ENCODE data around the gene GFY.

The GFY gene, protein sequence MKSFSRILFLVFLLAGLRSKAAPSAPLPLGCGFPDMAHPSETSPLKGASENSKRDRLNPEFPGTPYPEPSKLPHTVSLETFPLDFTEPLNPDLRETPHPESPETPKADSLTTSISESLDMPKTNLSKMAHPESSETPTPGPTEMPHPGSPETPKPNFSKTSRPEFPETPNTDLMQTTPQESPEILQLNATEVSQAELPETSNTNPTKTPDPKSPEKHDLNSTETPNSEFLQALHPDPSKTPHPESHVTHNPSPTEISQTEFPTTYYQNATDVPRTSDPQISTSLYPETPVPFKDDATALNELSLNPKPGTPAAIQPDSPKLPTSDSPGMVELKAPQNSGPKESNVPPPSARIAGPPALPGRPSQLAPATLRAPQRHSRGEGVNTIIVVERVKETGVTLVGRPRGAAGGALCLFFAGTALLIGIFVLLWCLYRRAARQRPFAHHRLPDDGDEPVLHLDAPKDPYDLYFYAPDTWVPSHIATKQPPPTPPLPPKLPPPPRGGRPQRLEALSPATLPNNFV

DNA sequence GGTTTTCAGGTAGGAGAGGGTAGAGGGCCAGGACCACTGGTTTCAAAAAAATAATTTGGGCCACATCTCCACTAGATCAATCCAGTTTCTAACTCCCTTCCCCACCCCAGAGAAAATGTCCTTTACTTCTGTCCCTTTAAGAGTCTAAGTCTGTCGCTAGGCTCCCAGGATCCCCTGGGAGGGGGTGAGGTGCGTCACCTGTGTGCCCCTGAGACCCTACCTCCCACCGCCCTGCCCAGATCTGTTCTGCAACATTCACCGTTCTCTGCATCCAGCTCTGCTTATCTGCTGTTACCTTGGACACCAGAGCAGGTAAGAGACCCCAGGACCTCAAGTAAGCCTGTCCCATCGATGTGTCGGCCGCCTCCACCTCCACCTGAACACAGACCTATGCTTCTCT lies at the start of gene GFY:
Gene GFY, plus strand, starts transcription at position 211 of the 400 bp plus-strand sequence. CDS start 1,043 bp downstream, outside the sequence.
- no peak for DNase-seq

DNA sequence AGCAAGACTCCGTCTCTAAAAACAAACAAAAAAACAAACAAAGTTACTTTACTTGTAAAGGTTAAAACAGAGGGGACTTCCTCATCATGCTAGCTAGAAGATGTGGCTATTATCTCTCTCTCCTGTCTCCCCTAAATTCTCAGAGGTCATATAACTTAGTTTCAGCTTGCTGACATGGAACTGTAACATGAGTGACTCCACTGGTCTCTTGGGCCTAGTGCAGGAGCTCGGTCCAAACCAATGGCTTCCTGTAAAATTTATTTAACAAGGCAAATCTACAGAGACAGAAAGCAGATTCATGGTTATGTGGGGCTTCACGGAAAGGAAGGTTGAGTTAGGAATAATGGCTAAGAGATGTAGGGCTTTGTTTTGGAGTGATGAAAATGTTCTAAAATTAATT lies 46.7 kb upstream of the GFY start:
- no peak for DNase-seq

DNA sequence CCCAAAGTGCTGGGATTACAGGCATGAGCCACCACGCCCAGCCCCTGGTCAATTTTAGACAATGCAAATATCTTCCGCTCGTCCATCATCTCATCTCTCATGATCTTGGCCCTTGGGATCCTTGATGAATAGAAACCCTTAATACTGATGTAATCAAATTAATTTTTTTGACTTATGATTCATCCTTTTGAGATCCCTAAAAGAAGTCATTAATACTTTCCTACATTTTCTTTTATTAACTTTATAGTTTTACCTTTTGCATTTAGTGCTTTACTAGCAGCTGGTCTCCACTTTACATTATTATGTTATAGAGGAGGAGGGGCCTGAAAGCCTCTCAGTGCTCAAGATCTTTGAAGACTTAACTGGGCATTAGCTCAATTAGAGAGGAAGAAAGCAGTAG lies 44.8 kb upstream of the GFY start:
- no peak for DNase-seq

DNA sequence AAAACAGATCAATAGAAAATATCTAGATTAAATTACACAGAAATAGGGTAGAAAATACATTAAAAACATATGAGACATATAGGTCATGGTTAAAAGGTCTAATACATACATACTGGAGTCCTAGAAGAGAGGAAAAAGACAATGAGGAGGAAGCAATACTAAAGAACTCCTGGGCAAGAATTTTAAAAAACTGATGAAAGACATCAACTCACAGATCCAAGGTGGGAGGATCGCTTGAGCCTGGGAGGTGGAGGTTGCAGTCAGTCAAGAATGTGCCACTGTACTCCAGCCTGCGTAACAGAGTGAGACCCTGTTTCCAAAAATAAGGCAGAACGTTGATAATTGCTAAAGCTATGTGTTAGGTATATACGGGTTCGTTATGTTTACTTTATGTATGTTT lies 42.5 kb upstream of the GFY start:
- DNase-seq: no peak

DNA sequence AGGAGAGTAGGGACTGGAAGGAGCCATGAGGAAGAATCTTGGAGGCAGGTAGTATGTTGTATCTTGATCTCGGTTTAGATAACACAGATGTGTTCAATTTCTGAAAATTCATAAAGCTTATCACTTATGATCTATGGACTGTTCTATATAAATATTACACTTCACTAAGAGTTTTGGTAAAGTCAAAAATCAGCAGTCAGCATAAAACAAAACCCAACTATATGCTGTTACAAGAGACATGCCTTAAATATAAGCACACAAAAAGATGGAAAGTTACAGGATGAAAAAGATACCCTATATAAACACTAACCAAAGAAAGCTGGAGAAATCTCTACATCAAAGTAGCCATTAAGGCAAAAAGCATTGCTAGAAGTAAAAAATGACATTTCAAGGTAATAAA lies 41.6 kb upstream of the GFY start:
- DNase-seq: no peak

DNA sequence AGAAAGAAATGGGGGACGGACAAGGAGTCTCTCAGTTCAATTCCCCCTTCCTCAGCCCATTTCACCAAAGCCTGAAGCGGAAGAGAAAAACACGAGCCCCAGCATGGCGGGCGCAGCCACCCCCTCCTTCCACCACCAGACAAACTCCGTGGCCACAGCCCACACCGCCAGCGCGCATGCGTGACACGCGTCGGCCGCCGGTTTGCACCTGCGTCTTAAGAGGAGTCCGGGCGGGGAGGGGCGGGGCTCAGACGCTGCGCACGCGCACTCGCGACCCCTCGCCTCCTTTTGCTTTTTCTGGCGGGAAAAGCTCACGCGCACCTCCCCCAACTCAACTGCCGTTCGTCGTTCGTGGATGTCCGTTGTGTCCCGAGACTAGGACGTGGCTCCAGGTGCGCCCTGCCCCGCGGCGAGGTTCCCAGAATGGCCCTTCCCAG lies 37.2 kb upstream of the GFY start, which contains the start of gene KASH5:
Gene KASH5, plus strand, starts transcription at position 314 of the 437 bp plus-strand sequence. CDS start 2,635 bp downstream, outside the sequence.
- peak; percentile 57 to 86 for DNase-seq

DNA sequence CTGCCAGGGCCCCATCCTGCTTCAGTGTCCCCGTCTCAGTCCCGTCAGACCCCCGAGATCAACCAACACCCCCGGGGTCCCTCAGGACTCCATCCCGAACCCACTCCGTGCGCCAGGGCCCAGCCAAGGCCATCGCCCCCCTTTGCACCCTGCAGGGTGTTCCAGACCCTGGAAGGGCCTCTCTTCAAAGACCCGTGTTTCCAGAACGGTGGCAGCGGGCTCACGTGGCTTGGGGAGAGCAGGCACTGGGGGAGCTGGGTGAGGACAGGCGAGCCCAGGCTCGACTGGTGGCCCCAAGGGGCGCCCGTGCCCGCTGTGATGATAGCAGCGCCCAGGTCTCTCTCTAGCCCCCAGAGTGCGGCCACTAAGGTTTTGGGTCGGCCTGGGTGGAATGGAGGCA lies 35.8 kb upstream of the GFY start:
- no peak for DNase-seq

DNA sequence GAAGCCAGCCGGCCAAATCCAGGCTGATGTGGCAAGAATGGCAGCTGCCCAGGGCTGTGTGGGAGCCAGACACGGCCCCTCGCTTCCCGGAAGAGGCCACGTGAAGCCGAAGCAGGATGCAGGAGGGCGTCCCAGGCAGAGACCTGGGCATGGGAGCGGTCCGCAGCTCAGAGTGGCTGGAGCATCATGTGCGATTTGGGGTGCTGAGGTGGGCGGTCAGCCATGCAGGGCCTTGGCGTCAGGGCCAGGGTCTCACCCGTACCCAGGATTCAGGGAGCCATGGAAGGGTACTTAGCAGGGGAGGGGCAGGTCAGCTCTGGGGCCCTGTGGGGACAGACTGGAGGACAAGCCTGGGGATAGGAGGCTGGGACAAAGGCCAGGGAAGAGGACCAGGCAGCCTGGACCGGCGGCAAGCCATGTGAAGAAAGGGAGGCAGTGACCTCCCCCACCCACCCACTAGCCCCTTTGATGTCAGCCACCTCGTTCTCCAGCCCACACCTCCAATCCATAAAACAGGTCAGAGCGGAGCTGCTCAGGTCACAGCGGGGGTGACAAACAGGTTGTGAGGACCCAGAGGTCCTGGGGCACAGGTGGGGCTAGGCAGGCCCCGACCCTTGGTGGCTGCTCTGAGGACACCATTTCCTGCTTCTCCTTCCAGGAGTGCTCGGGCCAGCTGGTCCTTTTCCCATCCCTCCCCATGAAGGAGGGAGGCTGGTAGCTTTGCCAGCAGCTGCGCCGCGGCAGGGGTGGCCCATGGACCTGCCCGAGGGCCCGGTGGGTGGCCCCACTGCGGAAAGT lies 34.9 kb upstream of the GFY start:
- no peak for DNase-seq

DNA sequence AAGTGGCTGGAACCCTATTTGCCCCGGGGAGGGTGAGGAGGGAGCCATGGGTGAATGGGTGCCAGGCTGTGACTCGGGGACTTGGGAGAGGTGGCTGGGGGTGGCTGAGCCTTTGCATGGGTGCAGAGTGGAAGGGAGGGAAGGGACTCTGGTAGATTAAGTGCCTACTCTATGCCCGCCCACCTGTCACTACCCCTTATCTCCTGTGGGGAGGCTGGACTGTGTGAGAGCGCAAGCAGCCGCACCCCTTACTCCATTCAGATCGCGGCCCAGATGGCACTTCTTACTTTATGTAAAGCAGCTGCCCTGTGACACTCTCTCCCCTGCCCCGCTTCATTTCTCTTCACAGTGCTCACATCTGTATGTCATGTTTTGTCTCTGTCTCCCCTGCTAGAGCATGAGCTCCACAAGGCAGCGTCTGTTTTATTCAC lies 34.2 kb upstream of the GFY start:
- DNase-seq: no peak

DNA sequence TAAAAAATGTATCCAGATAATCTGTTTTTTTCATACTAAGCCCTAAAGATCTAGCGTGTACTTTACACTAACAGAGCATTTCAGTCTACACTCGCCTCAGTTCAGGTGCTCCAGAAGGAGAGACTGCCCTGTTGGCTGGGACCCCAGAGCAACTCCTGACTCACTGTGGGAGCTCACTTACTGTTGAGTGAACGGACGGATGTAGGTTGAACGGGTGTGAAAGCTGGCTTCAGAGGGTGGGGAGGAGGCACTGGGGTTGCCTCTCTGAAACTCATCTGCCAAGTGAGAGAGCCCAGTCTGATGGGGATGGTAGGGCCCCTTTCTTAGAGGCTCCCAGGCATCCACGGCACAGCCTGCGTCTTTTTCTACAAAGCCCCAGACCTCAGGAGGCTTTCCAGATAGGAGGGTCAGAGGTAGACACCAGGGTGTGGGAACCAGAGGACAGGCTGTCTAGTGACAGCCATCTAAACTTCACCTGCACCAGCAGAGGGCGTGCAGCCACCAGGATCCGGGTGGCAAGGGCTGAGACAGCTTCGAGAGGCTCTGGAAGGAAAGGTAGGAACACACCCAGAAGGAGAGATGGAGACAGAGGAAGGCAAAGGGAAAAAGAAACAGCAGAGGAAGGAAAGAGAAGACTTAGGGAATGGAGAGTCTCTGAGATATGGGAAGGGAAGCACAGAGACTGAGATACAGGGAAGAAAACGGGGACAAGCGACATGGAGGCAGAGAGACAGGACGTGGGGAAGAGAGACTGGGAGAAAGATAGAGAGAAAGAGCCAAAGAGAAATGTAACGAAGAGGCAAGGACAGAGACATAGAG lies 33.4 kb upstream of the GFY start:
- DNase-seq: peak; percentile 13 to 60

DNA sequence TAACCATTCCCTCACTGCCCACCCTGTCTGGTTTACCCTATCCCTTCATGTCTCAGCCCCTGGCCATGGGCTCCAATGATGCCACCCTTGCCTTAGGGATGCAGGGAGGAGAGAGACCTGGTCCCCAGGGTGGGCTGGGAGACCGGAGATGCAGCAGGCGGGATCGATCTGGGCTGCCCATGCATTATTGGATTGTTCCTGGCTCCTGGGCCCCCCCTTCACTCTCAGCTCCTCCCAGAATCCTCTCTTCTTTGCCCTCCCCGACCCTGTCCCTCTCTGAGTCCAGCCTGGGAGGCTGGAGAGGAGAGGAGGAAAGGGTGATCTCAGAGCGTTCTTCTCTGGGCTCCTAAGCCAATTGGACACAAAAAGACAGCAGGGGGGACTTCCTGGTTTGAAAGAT lies 31.3 kb upstream of the GFY start:
- DNase-seq: no peak

DNA sequence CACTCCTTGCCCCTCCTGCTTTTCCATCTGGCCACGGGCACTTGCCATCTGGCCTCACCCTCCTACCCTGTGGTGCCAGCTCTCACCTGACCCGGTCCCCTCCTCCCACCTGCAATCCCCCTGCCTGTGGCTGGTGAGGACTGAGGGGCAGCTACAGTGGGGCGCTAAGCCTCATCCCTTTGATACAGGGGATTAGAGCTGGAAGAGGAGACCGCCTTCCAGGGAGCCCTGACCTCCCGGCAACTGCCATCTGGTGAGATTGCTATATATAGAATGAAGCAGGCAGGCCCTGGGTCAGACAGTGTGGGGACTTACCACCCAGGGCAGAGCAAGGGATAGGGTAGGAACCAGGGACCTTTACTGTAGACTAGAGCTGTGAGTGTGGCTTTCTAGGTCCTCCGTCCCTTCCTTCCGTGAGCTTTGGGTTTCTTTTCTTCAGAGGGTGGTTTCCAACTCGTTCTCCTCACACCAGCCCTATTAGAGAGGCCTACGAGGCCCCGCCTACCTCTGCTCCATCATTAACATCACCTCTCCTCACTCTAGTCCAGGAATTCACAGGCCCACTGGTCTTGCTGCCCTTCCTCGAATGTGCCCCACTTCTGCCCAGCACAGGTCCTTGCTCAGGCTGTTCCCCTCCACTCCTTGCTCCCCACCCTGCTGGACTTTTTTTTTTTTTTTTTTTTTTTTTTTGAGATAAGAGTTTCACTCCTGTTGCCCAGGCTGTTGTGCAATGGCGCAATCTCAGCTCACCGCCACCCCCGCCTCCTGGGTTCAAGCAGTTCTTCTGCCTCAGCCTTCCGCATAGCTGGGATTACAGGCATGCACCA lies 29.4 kb upstream of the GFY start:
- DNase-seq: no peak

DNA sequence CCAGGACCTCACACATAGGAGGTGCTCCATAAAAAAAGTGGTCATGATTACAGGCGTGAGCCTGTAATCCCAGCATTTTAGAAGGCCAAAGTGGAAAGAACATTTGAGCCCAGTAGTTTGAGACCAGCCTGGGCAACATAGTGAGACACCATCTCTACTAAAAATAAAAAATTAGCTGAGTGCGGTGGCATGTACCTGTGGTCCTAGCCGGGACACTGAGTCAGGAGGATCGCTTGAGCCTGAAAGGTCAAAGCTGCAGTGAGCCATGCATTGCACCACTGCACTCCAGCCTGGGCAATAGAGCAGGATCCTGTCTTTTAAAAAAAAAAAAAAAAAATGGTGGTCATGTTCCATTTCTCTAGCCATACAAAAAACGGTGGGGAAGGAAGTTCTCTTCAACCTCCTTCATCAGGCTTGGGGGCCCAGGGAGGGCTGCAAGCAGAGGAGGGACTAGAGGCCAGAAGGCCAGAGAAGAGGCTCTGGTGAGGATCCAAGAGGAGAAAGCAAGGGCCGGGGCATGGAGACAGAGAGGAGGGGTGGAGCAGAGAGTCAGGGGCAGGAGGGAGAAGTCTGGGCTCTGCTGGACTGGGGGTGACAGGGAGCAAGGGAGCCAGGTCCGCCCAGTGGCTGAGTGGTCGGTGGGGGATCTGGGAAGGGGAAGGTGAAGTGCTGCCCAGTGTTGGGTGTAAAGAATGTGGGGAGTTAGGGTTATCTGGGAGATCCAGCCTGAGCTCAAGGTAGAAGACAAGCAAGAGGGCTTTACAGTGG lies 28.3 kb upstream of the GFY start:
- DNase-seq: no peak

DNA sequence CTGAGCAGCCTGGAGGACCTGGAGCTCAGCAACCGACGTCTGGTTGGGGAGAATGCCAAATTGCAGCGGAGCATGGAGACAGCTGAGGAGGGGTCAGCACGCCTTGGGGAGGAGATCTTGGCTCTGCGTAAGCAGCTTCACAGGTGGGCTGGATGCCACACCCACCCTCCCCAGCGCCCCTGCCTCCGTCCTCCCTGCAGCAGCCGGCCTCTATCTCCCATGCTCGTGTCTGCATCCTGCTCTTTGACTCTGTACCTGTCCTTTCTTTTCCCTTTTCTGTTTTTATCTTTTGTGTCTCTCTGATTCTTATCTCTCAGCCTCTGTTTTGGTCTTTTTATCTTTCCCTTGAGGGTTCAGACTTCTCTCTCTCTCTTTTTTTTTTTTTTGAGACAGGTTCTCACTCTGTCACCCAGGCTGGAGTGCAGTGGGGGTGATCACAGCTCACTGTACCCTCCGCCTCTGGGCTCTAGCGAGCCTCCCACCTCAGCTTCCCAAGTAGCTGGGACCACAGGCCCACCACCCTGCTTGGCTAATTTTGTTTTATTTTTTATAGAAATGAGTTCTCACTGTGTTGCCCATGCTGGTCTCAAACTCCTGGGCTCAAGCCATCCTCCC lies 27.1 kb upstream of the GFY start:
- DNase-seq: no peak

DNA sequence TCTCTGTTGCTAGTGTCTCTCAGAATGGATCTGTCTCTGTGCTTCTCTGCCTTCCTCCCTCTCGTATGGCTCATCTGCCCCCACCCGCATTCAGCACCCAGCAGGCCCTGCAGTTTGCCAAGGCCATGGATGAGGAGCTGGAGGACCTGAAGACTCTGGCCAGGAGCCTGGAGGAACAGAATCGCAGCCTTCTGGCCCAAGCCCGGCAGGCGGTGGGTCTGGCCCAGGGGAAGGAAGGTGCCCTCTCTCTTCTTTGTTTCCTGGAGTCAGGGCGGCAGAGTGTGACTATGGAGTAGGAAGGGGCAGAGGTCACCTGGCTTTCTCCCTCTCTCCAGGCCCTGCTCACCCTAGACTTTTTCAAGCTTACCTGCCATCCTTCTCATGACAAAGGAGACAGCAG lies 26.3 kb upstream of the GFY start:
- DNase-seq: no peak

DNA sequence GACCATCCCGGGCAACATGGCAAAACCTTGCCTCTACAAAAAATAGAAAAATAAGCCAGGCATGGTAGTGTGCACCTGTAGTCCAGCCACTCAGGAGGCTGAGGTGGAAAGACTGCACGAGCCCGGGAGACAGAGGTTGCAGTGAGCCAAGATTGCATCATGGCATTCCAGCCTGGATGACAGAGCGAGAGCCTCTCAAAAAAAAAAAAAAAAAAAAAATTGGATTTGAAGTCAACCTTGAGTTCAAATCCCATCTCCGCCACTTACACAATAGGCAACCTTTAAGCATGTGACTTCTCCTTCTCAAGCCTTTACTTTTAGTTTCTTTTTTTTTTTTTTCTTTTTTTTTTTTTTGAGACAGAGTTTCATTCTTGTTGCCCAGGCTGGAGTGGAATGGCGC lies 25.2 kb upstream of the GFY start:
- DNase-seq: no peak

DNA sequence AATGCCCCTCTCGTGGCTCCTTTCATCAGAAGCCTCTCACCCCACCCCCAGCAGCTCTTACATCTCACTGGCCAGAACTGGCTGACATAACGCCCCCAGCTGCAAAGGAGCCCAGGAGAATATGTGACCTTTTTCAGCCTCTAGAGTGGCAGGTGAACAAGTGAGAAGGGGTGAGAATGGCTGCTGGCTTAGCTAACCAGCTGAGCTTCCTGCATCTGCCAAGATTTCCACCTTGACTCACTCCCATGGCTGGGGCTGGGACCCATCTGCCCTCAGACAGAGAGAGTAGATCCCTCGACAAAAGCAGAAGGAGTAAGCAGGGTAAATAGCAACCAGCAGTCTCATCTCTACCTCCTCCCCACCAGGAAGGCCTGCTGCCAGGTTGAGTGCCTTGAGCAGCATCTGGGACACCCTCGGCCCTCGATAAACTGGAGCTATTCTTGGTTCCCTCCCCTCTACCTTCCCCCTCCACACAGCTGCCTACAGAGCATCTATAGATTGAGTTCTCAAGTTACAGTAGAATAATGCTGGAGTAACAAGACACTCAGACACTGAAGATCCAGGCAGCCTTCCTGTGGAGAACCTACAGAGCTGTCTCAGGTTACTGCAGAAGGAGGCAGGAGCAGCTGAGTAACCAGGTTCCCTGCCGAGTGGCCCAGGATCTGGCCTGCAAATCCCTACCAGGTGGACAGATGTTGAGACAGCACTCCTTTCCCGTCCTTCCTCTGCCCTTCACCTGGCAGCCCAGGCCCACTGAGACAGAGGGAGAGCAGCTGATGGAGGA lies 21.6 kb upstream of the GFY start:
- DNase-seq: peak in 1 of 2 experiments; percentile 24

DNA sequence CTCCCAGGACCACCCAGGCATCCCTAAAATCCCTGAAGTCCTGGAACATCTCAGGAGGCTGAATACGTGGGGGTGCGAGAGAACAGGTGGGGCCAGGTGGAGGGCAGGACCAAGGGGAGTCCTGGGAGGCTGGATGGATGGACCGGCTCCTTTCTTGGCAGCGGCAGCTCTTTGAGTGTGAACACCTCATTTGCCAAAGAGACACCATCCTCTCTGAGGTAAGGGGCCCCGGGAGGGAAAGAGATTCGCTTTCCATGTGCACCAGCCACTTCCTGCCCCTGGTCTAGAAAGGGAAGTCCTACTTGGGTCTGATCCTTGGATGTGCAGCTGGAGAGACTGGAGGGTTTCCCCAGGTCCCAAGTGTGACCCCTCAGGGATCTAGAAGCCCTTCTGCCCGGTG lies 18.1 kb upstream of the GFY start:
- no peak for DNase-seq

DNA sequence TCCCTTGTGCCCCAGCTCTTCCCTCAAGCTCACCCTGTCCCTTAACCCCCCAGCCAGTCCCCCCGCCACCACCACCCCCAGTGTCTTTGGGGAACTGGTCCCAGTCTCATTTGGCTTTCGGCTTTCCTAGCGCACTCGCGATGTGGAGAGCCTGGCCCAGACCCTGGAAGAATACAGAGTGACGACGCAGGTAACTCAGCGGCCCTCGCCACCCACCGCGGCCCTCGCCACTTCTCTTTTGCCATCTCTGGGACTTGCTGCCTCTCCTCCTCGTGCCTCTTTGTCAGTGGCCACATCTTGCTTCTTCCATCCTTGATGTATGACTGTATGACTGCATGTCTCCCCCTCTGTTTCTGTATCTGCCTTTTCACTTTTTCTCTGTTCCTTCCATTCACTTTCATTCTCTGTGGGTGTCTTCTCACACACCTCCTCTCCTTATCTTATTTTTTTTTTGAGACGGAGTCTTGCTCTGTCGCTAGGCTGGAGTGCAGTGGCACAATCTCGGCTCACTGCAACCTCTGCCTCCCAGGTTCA lies 17.6 kb upstream of the GFY start:
- no peak for DNase-seq
